Right forelimb (tissue), 1 donor: ENCODE measurements around the gene CARMIL1.

Experiments
- DNase-seq: peaks from one replicate; pipeline ENCODE4 v3.0.0-alpha.2; 2018

CARMIL1 gene

GRCh38 chr6:25630508-25631278 lies 351.5 kb downstream of the CARMIL1 start:
- no peak for DNase-seq

- DNase-seq, result no peak
Observed at GRCh38 chr6:25635886-25636317, 356.7 kb downstream of the CARMIL1 start.

- no peak for DNase-seq
Observed at GRCh38 chr6:25637211-25637610, 358.0 kb downstream of the CARMIL1 start.

- no peak for DNase-seq
Observed at GRCh38 chr6:25637960-25638434, 358.8 kb downstream of the CARMIL1 start.

DNA sequence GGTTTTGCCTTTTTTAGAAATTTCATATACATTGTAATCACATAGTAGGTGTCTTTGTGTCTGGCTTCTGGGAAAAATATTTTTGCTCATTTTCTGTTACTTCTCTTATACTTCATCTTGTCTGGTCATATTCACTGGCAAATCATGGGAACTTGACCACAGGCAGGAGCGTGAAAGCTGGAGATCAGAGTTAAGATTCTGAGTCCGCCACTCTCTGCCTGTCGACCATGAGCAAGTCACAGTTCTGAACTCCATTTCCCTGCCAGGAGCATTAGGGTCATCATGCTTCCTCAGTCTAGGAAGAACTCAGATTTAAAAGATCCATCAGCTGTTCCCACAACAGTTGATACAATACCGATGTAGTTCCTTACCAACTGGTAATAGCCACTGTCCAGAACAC lies 360.5 kb downstream of the CARMIL1 start:
- DNase-seq, result no peak

GRCh38 chr6:25640446-25640845 lies 361.3 kb downstream of the CARMIL1 start:
- no peak for DNase-seq

DNA sequence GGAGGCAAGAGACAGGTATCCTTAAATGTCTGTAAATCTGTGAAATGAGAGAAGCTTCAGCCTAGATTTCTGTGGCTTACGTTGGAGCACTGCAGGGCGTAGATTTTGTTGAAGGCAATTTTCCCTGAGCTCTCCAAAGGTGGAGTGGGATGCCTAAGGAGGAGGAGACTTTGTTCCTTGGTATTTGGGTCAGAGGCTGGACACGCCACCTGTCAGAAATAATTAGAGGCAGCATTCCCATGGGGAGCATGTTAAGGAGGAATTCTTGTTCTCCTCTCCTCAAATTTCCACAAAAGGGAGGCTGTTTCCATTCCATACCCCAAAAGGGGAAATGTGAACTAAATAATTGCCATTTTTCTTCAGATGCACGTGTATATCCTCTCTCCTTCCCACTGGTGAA lies 361.7 kb downstream of the CARMIL1 start:
- DNase-seq, result no peak

- DNase-seq, result no peak
Observed at GRCh38 chr6:25641377-25641776, 362.2 kb downstream of the CARMIL1 start.

DNA sequence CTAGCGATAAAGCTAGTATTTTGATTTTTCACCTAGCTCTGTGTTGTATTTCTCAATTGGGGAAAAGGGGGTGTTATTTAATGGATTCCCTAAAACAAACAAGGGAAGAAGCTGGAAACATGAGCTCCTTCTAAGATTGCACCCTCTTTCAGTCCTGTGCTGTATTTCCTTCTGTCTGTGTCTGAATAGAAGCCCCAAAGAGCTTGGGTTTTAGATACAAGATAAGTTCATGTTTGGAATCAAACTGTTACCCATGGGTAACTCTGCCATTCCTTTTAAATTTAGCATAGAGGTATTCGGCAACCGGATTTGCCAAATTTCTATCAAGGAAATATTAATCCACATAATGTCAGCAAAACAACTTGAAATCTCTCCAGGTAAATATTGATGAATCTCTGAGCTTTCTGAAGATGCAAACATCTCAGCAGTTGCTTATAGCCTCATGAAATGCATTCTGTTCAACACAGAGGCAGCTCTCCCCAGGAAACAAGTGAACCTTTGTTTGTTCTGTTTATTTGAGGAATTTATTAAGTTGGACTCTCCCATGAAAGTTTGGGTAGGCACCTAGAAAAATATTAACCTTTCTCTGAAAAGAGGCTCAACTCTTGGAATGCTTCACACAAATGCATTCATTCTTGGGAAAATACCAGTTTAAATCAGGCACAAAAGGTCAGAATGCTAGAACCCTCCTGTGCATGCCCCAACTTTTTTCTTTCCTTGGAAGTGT lies 362.9 kb downstream of the CARMIL1 start:
- DNase-seq, result no peak

DNA sequence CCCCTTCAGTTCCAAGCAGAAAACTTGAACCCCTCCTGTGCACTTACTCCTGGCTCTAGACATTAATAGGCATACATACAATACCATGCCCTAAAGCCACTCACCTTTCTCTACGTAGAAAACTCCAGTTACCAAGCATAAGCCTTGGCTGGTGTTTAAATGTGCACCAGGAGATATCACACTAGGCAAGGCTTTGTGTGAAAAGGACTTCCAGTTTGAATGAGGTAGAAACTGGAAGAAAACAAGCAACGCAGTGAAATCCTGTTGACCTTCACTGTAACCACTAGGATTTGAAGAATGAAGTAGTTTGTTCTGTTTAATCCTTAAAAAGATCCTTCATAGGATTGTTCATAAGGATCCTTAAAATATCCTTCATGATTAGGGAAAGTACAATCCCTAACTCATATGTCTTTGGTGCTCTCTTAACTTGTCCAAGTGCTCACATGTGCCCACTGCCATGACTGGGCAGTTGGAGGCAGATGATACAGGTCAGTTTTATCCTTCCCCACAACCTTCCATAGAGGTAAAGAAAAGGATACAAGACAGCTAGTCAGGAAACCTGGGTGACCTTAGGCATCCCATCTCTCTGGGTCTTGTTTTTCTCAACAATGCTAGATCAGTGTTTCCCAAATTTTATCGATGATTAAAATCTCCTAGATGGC lies 363.6 kb downstream of the CARMIL1 start:
- no peak for DNase-seq

GRCh38 chr6:25645916-25646315 lies 366.7 kb downstream of the CARMIL1 start:
- no peak for DNase-seq

GRCh38 chr6:25649611-25650010 lies 370.4 kb downstream of the CARMIL1 start:
- no peak for DNase-seq

- DNase-seq, result peak; percentile 85
Observed at GRCh38 chr6:25652007-25652515, 372.9 kb downstream of the CARMIL1 start, which contains the start of gene SCGN. Gene SCGN, plus strand, starts transcription at chr6:25652215. Its CDS starts 189 bp downstream, at chr6:25652404.

GRCh38 chr6:25655723-25656122 lies 376.5 kb downstream of the CARMIL1 start:
- no peak for DNase-seq

- DNase-seq, result no peak
Observed at GRCh38 chr6:25659633-25660368, 380.6 kb downstream of the CARMIL1 start.

DNA sequence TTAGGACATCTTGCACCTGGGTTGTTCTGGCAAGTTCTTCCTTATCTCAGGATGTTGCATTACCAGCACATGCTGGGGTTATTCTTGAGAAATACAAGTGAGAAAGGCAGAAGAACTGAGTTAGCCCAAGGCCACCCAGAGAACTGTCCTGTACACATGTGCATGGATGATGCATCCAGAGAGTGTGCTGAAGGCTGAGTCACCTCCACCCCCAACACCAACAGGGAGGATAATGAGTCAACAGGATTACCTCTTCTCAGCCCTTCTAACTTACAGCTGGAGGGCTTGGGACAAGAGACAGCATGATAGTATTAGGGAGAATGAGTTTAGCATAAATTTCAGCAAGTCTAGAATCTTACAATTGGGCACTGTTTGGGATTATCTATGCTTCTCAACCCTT lies 381.3 kb downstream of the CARMIL1 start:
- no peak for DNase-seq

GRCh38 chr6:25661129-25661779 lies 382.1 kb downstream of the CARMIL1 start:
- DNase-seq, result no peak

DNA sequence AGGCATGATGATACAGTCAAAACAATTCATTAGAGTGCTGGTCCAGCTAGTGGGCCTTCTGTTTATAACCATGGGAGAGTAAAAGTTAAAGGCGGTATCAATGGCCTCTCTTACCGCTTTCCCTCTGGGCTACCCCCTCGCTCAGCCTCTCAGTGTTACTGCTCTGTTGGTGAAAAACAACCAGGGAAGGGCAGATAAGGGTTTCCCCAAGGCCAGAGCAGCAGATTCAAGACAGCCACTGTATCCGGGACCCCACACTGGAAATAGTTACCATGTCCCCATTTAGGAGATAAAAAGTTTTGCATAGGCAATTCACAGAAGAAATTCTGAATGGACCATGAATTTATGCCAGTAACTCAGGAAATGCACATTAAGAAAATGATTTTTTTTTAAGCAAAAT lies 386.3 kb downstream of the CARMIL1 start:
- no peak for DNase-seq

DNA sequence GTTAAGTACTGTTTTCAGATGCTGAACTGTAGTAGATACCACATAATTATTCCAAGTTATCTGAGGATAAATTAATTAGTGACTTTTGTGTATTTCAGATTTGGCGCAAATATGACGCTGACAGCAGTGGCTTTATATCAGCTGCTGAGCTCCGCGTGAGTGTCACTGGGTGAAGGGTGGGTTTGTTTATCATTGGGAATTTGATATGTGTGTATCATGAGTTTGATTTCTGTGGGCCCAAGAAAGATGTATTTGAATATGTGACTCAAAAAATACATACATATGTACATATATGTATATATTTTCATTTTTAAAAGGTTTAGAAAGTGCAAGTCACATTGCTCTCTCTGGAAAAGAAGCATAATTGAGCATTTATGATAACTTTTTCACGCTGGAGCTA lies 390.2 kb downstream of the CARMIL1 start:
- no peak for DNase-seq
